Measurements from ENCODE around the gene SFSWAP.

SFSWAP gene

DNA sequence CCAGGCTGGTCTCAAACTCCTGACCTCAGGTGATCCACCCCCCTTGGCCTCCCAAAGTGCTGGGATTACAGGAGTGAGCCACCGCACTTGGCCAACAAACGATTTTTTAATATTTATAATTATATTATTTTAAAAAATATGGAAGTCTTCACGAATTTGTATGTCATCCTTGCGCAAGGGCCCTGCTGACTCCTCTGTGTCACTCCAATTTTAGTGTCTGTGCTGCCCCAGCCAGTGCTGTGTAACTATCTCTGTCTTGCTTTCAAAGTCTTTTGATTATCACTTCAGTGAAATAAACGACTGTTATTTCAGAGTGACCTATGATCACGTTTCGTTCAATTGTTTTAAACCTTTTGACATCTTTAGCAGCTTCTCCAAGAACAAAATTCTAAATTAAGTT is 104.2 kb downstream of the SFSWAP start:
- TF ChIP-seq TEAD4 (IDR thresholded peaks at IDR 0.05): no peak

DNA sequence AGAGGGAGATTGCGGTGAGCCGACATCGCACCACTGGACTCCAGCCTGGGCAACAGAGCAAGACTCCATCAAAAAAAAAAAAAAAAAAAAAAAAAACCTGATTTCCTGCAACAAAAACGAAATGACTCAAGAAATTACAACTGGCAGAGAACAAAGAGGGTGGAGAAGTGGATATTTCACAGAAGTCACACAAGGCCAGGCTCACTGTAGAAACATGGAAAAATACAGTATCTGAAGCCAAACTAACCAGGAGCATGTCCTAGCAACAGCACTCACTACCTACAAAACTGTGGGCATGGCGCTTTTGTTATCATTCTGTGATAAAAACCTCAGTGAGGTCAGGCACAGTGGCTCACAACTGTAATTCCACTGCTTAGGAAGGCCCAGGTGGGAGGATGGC is 105.6 kb downstream of the SFSWAP start:
- TF ChIP-seq, protein P1, sequence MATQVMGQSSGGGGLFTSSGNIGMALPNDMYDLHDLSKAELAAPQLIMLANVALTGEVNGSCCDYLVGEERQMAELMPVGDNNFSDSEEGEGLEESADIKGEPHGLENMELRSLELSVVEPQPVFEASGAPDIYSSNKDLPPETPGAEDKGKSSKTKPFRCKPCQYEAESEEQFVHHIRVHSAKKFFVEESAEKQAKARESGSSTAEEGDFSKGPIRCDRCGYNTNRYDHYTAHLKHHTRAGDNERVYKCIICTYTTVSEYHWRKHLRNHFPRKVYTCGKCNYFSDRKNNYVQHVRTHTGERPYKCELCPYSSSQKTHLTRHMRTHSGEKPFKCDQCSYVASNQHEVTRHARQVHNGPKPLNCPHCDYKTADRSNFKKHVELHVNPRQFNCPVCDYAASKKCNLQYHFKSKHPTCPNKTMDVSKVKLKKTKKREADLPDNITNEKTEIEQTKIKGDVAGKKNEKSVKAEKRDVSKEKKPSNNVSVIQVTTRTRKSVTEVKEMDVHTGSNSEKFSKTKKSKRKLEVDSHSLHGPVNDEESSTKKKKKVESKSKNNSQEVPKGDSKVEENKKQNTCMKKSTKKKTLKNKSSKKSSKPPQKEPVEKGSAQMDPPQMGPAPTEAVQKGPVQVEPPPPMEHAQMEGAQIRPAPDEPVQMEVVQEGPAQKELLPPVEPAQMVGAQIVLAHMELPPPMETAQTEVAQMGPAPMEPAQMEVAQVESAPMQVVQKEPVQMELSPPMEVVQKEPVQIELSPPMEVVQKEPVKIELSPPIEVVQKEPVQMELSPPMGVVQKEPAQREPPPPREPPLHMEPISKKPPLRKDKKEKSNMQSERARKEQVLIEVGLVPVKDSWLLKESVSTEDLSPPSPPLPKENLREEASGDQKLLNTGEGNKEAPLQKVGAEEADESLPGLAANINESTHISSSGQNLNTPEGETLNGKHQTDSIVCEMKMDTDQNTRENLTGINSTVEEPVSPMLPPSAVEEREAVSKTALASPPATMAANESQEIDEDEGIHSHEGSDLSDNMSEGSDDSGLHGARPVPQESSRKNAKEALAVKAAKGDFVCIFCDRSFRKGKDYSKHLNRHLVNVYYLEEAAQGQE (IDR thresholded peaks at IDR 0.05; ENCODE audit: low read depth): no peak
- TF ChIP-seq CEBPB (IDR thresholded peaks at IDR 0.05) (no peak), ZBTB7A (IDR thresholded peaks at IDR 0.05; ENCODE audit: low read depth) (no peak), EGR1 (IDR thresholded peaks at IDR 0.05) (no peak), USF1 (IDR thresholded peaks at IDR 0.05) (no peak), YY1 (IDR thresholded peaks at IDR 0.05; ENCODE audit: low read depth) (no peak), EP300 (IDR thresholded peaks at IDR 0.05; ENCODE audit: borderline replicate concordance) (no peak), MAX (IDR thresholded peaks at IDR 0.05) (no peak), NFIC (IDR thresholded peaks at IDR 0.05) (no peak), CREB1 (IDR thresholded peaks at IDR 0.05; ENCODE audit: low read depth) (no peak), FOXM1 (IDR thresholded peaks at IDR 0.05; ENCODE audit: borderline replicate concordance, low read depth) (no peak), TCF12 (IDR thresholded peaks at IDR 0.05; ENCODE audit: low read depth) (no peak), RAD21 (IDR thresholded peaks at IDR 0.05; ENCODE audit: low read depth) (no peak), TEAD4 (IDR thresholded peaks at IDR 0.05) (no peak)

DNA sequence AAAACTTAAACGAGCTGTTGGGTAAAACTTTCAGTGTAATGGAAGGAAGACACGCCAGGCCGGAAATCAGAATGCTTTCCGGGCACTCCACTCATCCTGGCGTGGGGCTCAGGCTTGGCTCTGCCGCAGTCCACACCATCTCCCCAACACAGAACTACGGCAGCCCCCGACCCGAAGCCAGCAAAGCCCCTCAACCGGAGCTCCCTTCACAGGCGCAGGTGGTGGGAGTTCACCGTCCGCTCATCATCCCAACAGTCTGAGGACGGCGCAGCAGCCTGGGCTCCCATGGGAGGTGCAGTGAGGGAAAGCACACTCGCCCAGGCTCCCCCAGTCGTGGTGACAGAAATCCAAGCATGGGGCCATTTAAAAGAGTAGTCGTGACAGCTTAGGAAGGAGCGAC is 106.4 kb downstream of the SFSWAP start:
- no peak for TF ChIP-seq ZBTB7A (IDR thresholded peaks at IDR 0.05; ENCODE audit: low read depth)
- no peak for TF ChIP-seq NFIC (IDR thresholded peaks at IDR 0.05)
- TF ChIP-seq TCF12 (IDR thresholded peaks at IDR 0.05; ENCODE audit: low read depth): no peak
- TF ChIP-seq CEBPB (IDR thresholded peaks at IDR 0.05): no peak
- TF ChIP-seq MAX (IDR thresholded peaks at IDR 0.05): no peak
- TF ChIP-seq USF1 (IDR thresholded peaks at IDR 0.05): no peak
- TF ChIP-seq RAD21 (IDR thresholded peaks at IDR 0.05; ENCODE audit: low read depth): no peak
- no peak for TF ChIP-seq CREB1 (IDR thresholded peaks at IDR 0.05; ENCODE audit: low read depth)
- TF ChIP-seq TEAD4 (IDR thresholded peaks at IDR 0.05): no peak
- TF ChIP-seq FOXM1 (IDR thresholded peaks at IDR 0.05; ENCODE audit: borderline replicate concordance, low read depth): no peak
- no peak for TF ChIP-seq TAF1 (IDR thresholded peaks at IDR 0.05; ENCODE audit: low read depth)
- no peak for TF ChIP-seq EGR1 (IDR thresholded peaks at IDR 0.05)
- TF ChIP-seq YY1 (IDR thresholded peaks at IDR 0.05; ENCODE audit: low read depth): no peak

GRCh38 chr12:131818821-131819585 is 108.1 kb downstream of the SFSWAP start:
- TF ChIP-seq FOXM1 (IDR thresholded peaks at IDR 0.05; ENCODE audit: borderline replicate concordance, low read depth) (no peak), YY1 (IDR thresholded peaks at IDR 0.05; ENCODE audit: low read depth) (no peak), MAX (IDR thresholded peaks at IDR 0.05) (no peak), USF1 (IDR thresholded peaks at IDR 0.05) (no peak), TEAD4 (IDR thresholded peaks at IDR 0.05) (no peak), RAD21 (IDR thresholded peaks at IDR 0.05; ENCODE audit: low read depth) (no peak), CEBPB (IDR thresholded peaks at IDR 0.05) (no peak), CREB1 (IDR thresholded peaks at IDR 0.05; ENCODE audit: low read depth) (no peak), NFIC (IDR thresholded peaks at IDR 0.05) (no peak), EGR1 (IDR thresholded peaks at IDR 0.05) (no peak), EP300 (IDR thresholded peaks at IDR 0.05; ENCODE audit: borderline replicate concordance) (no peak), ZBTB7A (IDR thresholded peaks at IDR 0.05; ENCODE audit: low read depth) (no peak), TAF1 (IDR thresholded peaks at IDR 0.05; ENCODE audit: low read depth) (no peak)
- TF ChIP-seq, protein P1 (IDR thresholded peaks at IDR 0.05; ENCODE audit: low read depth): no peak

DNA sequence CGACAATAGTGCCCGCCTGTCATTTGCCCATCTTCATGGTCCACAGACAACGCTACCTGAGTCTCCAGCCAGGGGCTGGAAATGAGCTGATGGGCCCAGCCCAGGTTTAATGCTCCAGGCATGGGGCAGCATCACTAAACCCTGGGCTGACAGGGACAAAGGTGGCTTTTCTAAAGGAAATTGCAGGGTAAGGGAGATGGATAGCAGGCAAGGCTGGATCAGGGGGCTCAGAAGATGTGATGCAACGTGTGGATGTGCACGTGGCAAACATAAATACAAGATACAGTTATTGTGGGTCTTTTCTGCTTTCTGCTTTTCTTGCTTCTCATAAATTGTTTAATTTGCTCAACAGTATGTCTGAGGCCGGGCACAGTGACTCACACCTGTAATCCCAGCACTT is 113.6 kb downstream of the SFSWAP start:
- TF ChIP-seq EP300 (IDR thresholded peaks at IDR 0.05; ENCODE audit: borderline replicate concordance) (no peak), CEBPB (IDR thresholded peaks at IDR 0.05) (no peak), USF1 (IDR thresholded peaks at IDR 0.05) (no peak), MAX (IDR thresholded peaks at IDR 0.05) (no peak), EGR1 (IDR thresholded peaks at IDR 0.05) (no peak), TEAD4 (IDR thresholded peaks at IDR 0.05) (no peak), NFIC (IDR thresholded peaks at IDR 0.05) (no peak), RAD21 (IDR thresholded peaks at IDR 0.05; ENCODE audit: low read depth) (no peak), ZBTB7A (IDR thresholded peaks at IDR 0.05; ENCODE audit: low read depth) (no peak), TAF1 (IDR thresholded peaks at IDR 0.05; ENCODE audit: low read depth) (no peak), CREB1 (IDR thresholded peaks at IDR 0.05; ENCODE audit: low read depth) (no peak), TCF12 (IDR thresholded peaks at IDR 0.05; ENCODE audit: low read depth) (no peak), YY1 (IDR thresholded peaks at IDR 0.05; ENCODE audit: low read depth) (no peak)
- TF ChIP-seq, protein P1 (IDR thresholded peaks at IDR 0.05; ENCODE audit: low read depth): no peak

Measured in Ishikawa (cell line).